ENCODE results near the gene CASKIN1.
"Not testable (repeated sequence)": the region's sequence is repeated elsewhere in the genome, so short reads cannot be mapped to it uniquely, and the experiment has no call there.

Gene CASKIN1

GRCh38 chr16:2196162-2196980, at the start of gene CASKIN1:
TSS of gene CASKIN1 (minus strand) at chr16:2196605. CDS start at chr16:2196432, 173 bp downstream.
- in situ Hi-C loops (cut with MboI; ENCODE audit: low sequenced_read_pairs): no loop called here

GRCh38 chr16:2244926-2245795, 48.8 kb upstream of the CASKIN1 start:
- in situ Hi-C loops (cut with MboI; ENCODE audit: low sequenced_read_pairs): no loop called here

GRCh38 chr16:2244301-2244700, 47.9 kb upstream of the CASKIN1 start:
- in situ Hi-C loops (cut with MboI; ENCODE audit: low sequenced_read_pairs): no loop called here

GRCh38 chr16:2243781-2244180, 47.4 kb upstream of the CASKIN1 start:
- in situ Hi-C loops (cut with MboI; ENCODE audit: low sequenced_read_pairs): no loop called here

- in situ Hi-C loops (cut with MboI; ENCODE audit: low sequenced_read_pairs): no loop called here
Measured at GRCh38 chr16:2243031-2243528, 46.7 kb upstream of the CASKIN1 start.

GRCh38 chr16:2242598-2242997, 46.2 kb upstream of the CASKIN1 start:
- in situ Hi-C loops (cut with MboI; ENCODE audit: low sequenced_read_pairs): no loop called here

GRCh38 chr16:2240331-2240730, 43.9 kb upstream of the CASKIN1 start:
- in situ Hi-C loops (cut with MboI; ENCODE audit: low sequenced_read_pairs): not testable (repeated sequence)

GRCh38 chr16:2238838-2239675, 42.7 kb upstream of the CASKIN1 start:
- in situ Hi-C loops (cut with MboI; ENCODE audit: low sequenced_read_pairs): no loop called here

- in situ Hi-C loops (cut with MboI; ENCODE audit: low sequenced_read_pairs): no loop called here
Measured at GRCh38 chr16:2238150-2238837, 41.9 kb upstream of the CASKIN1 start.

GRCh38 chr16:2237493-2238149, 41.2 kb upstream of the CASKIN1 start:
- in situ Hi-C loops (cut with MboI; ENCODE audit: low sequenced_read_pairs): no loop called here

- in situ Hi-C loops (cut with MboI; ENCODE audit: low sequenced_read_pairs): no loop called here
Measured at GRCh38 chr16:2237102-2237482, 40.7 kb upstream of the CASKIN1 start.

GRCh38 chr16:2236337-2237101, 40.1 kb upstream of the CASKIN1 start, which contains the start of gene DNASE1L2:
TSS of gene DNASE1L2 (plus strand) at chr16:2236444. CDS start at chr16:2236817, 373 bp downstream.
- in situ Hi-C loops (cut with MboI; ENCODE audit: low sequenced_read_pairs): no loop called here

GRCh38 chr16:2235695-2236336, 39.4 kb upstream of the CASKIN1 start:
- in situ Hi-C loops (cut with MboI; ENCODE audit: low sequenced_read_pairs): no loop called here

- in situ Hi-C loops (cut with MboI; ENCODE audit: low sequenced_read_pairs): no loop called here
Measured at GRCh38 chr16:2235234-2235651, 38.8 kb upstream of the CASKIN1 start.

- in situ Hi-C loops (cut with MboI; ENCODE audit: low sequenced_read_pairs): no loop called here
Measured at GRCh38 chr16:2234813-2235170, 38.4 kb upstream of the CASKIN1 start.

- in situ Hi-C loops (cut with MboI; ENCODE audit: low sequenced_read_pairs): no loop called here
Measured at GRCh38 chr16:2233872-2234812, 37.7 kb upstream of the CASKIN1 start.

GRCh38 chr16:2233046-2233775, 36.8 kb upstream of the CASKIN1 start:
- in situ Hi-C loops (cut with MboI; ENCODE audit: low sequenced_read_pairs): no loop called here
